HG03457 (cell line): ENCODE data around the gene CST6.
"Not testable (repeated sequence)": the region's sequence is repeated elsewhere in the genome, so short reads cannot be mapped to it uniquely, and the experiment has no call there.

Experiments
- ATAC-seq: cut with Tn5 transposase; IDR thresholded peaks from one replicate; pipeline ENCODE4 v1.9.1; 2021; ENCODE audit warnings: moderate number of reproducible peaks; ENCODE audit not compliant: unreplicated experiment

The CST6 gene

GRCh38 chr11:66014804-66015453 lies 3.1 kb downstream of the CST6 start:
- ATAC-seq, result no peak

- no peak for ATAC-seq
These were observed 3.7 kb downstream of the CST6 start for GRCh38 chr11:66015454-66015881.

GRCh38 chr11:66015936-66016792 lies 4.4 kb downstream of the CST6 start:
- no peak for ATAC-seq

- no peak for ATAC-seq
These were observed 5.0 kb downstream of the CST6 start for GRCh38 chr11:66016793-66017177.

GRCh38 chr11:66017321-66017720 lies 5.5 kb downstream of the CST6 start:
- no peak for ATAC-seq

GRCh38 chr11:66020212-66020611 lies 8.4 kb downstream of the CST6 start:
- no peak for ATAC-seq

- ATAC-seq, result no peak
These were observed 9.0 kb downstream of the CST6 start for GRCh38 chr11:66020618-66021357.

GRCh38 chr11:66022401-66023185 lies 10.8 kb downstream of the CST6 start:
- ATAC-seq, result no peak

- not testable (repeated sequence) for ATAC-seq
These were observed 11.3 kb downstream of the CST6 start for GRCh38 chr11:66023186-66023440.

GRCh38 chr11:66026017-66026529 lies 14.3 kb downstream of the CST6 start, which contains the start of gene CATSPER1:
CATSPER1 (minus strand) TSS chr11:66026479; CDS start chr11:66026379, 100 bp downstream.
- ATAC-seq, result no peak

GRCh38 chr11:66032957-66033735 lies 21.3 kb downstream of the CST6 start:
- ATAC-seq, result no peak

GRCh38 chr11:66035653-66036333 lies 24.0 kb downstream of the CST6 start:
- no peak for ATAC-seq

GRCh38 chr11:66036334-66036710 lies 24.5 kb downstream of the CST6 start:
- no peak for ATAC-seq

- no peak for ATAC-seq
These were observed 25.5 kb downstream of the CST6 start for GRCh38 chr11:66037327-66037726.

GRCh38 chr11:66039765-66040164 lies 28.0 kb downstream of the CST6 start:
- ATAC-seq, result no peak

GRCh38 chr11:66042227-66042995 lies 30.6 kb downstream of the CST6 start:
- no peak for ATAC-seq

GRCh38 chr11:66042996-66043906 lies 31.4 kb downstream of the CST6 start:
- ATAC-seq, result no peak

GRCh38 chr11:66044757-66045156 lies 32.9 kb downstream of the CST6 start:
- no peak for ATAC-seq
